EL (cell line): ENCODE data around the gene SSTR3.
"Not testable (repeated sequence)": the region's sequence is repeated elsewhere in the genome, so short reads cannot be mapped to it uniquely, and the experiment has no call there.

Experiments used
- DNase-seq: peaks from one replicate; pipeline ENCODE4 v3.0.0-alpha.2; 2016

The SSTR3 gene

DNA sequence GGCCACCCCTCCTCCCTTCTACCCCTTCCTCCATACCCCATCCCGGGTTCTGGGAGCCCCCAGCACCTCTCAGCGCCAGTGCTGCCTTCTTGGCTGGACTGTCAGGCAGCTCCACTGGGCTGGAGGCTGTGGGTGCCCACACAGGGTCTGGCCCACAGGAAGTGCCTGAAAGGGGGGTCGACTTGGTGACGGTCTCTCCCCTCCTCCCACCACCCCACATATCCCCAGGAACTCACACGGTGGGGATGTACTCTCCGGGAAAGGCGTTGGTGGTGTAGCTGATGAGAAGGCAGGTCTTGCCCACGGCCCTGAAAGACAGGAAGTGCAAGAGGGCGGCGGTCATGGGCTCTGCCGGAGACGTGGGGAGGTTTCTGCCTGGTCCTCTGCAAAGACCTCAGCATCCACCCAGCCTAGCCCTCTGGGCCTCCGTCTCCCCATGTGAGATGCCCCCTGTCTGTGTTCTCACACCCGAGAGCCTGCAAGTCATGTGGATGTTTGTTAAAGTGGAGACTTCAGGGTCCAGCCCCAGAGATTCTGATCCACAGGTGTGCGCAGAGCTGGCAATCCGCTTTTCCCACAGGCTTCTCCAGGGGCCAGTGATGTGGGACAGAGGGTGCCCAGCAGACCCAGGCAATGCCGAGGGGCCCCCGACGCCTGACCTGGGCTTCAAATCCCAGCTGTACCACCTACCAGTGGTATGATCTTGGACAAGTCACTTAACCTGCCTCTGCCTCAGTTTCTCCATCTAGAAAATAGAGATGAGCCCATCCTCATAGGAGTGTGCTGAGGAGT is 29.3 kb upstream of the SSTR3 start:
- no peak for DNase-seq

DNA sequence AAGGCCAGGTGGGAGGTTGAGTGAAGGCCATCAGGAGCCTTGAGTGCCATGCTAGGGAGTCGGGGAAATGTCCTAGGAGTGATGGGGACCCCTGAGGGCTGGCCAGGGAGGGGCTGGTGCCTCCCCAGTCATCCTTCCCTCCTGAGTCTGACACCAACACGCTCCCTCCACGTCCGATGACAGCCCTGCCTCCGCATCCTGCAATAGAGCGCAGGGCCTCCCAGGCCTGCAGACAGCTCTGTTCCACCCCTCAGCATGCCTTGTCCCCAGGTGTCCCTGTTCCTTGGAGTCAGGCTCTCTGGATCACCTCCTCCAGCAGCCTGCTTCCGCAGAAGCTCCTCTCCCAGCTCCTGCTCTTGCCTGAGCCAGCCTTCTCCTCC is 28.7 kb upstream of the SSTR3 start:
- DNase-seq, result no peak

DNA sequence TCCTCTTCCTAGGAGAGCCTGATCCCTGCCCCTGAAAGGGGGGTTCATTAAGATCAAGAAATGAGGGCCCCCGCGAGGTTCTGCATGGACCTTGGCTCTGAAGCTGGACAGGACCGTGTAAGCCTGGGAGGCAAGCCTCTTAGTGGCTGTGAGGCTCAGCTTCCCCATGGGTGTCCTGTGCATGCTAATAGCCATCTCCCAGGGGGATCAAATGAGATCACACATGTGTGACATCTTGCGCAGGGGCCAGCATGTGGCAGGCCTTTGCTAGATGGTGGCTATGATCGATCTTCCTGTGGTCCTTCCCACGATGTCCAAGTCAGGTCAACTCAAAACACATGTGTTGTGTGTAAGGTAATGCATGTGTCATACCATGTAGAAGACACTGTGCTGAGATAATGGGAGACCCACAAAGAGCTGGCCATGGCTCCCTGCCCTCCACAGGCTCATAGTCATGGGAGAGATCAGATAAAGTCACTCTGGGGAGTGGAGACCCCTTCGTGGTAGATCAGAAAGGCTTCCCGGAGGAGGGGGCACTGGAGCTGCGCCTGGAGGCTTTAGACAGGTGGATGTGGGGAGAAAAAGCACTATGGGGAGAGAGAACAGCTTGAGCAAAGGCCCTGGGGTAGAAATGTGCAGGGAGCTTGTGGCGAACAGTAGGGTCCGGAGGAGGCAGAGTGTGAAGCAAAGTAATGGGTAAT is 28.1 kb upstream of the SSTR3 start:
- DNase-seq, result no peak

DNA sequence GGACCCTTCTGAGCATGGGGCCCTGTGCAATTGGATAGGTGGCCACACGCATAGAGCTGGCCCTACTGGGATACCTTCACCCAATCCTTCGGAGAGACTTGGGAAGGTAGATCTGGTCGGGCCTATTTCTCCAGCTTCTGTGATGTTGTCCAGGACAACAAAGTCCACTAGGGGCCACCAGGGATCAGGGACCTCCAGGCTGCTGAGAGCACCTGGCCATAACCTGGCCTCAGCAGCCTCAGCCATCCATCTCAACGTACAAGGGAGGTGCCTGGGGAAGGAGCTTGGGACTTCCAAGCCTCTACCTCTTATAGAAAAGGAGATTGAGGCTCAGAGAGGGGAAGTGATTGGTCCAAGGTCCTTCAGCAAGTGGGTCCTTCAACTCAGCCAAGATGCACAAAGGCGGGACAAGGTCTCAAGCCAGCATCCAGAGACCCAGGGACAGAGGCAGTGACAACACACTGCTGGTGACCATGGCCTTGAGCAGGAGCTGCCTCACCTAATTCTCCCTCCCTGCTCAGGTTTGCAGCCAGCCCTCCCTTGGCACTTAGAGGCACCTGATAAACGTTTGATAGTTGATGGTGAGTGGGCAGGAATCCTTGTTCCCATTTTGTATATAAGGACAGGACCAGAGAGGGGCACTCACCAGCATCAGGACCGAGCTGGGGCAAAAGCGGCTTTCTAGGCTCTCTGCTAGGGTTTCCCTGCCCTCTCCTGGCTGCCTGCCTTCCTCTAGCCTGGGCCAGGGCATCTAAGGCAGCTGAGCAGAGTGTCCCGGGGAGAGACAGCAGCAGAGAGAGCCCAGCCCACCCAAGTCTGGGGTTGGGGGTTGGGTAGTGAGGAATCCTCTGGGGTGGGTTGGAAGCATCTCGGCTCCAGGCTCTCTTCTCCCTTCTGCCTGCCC is 27.3 kb upstream of the SSTR3 start:
- no peak for DNase-seq

DNA sequence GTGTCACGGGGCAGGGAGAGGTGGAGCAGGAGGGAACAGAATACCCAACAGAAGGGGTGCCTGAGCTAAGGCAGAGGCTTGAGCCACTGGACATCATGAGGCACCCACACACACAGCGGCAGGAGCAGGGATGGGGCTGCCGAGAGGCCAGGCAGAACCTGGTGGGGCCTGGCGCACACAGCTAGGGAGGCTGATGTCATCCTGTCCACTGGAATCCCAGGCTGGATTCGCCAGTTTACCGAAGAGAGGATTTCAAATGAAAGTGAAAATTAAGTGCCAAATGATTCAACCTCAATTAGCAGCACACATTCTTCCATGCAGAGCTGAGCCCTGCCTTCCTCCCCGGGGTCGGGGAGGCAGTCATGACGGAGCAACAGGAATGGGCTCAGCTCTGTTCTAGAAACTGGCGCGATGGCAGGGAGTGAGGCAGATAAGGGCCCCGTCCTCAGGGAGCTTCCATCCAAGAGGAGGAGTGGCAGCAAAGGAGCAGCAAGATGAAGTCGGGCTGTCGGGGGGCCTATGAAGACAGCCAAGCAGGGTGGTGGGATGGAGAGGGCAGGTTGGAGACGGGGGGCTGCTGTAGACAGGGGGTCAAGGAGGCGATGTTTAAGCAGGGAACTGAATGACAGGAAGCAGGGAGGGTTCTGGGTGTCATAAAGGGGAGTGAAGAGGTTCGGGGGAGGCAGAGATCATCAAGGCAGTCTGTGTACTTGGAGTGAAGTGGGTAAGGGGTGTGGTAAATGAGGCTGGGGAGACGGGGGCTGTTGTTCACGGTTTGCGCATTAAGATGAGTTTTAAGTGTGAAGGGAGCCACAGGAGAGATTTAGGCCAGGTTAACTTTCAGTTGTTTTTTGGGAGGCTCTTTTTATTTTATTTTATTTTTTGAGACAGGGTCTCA is 25.3 kb upstream of the SSTR3 start:
- DNase-seq, result peak; percentile 21

DNA sequence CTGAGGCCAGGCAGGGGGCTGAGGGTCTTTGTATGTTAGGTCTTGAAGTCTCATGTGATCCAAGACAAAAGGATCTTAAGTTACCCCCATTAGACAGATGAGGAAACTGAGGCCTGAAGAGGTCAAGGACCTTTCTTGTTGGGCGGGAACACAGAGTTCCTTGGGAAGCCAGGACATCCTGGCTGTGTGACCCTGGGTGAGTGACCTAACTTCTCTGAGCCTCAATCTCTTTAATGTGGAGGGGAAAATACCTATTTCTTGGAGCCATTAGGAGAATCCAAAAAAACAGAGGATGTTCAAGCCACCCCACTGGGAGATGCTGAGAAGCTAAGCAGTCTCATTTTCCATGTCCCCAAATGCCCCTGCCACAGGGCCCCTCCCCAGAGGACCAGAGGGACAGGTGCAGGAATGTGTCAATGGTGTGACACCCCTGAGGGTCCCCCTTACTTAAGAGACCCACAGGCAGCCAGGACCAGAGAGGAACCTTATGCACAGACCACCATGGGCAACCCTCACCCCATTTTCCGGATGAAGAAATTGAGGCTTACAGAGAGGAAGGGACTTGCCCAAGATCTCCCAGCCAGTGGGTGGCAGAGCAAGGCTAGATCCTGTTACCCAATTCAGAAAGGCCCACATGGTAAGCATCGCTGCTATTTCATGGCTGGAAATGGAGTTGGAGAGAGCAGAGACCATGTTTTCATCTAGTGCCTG is 23.8 kb upstream of the SSTR3 start:
- no peak for DNase-seq

DNA sequence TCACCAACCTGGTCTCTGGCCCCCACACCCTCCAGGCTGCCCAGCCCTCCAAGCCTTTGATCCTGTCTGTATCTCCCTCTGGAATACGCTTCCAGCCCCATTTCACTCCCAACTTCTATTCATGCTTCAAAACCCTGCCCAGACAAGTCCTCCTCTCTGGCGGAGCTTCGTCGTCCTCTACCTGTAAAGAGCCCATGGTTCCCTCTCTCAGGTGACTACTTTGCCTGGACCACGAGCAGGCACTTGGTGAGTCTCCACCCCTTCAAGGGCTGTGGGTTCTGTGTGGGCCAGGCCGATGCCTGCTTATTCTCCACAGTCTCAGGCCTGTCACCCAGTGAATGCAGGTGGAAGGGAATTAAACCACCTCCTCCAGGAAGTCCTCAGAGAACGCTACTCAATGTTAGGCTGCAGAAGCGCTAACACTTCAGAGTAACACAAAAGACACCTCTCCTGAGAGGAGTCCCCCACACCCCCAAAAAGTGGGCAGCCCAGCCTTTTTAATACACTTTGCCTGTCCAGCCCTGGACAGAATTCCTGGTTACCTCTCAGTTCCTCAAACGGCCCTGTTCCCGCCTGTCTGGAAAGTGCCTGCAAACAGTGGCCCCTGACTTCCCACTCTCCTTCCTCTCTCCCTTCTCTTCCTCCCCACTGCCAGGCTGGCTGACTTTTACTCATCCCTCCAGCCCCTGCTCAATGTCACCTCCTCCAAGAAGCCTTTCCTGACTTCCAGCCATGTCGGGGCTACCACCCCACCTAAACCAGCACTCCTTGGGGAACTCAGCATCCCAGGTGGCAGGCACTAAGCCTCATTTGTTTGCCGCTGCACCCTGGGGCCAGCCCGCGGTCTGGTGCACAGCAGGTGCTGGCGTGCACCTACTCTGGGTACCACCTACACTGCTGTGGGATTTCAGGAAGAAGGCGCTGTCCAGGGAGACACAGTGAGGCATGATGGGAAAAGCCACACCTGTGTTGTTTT is 22.7 kb upstream of the SSTR3 start:
- DNase-seq, result no peak

DNA sequence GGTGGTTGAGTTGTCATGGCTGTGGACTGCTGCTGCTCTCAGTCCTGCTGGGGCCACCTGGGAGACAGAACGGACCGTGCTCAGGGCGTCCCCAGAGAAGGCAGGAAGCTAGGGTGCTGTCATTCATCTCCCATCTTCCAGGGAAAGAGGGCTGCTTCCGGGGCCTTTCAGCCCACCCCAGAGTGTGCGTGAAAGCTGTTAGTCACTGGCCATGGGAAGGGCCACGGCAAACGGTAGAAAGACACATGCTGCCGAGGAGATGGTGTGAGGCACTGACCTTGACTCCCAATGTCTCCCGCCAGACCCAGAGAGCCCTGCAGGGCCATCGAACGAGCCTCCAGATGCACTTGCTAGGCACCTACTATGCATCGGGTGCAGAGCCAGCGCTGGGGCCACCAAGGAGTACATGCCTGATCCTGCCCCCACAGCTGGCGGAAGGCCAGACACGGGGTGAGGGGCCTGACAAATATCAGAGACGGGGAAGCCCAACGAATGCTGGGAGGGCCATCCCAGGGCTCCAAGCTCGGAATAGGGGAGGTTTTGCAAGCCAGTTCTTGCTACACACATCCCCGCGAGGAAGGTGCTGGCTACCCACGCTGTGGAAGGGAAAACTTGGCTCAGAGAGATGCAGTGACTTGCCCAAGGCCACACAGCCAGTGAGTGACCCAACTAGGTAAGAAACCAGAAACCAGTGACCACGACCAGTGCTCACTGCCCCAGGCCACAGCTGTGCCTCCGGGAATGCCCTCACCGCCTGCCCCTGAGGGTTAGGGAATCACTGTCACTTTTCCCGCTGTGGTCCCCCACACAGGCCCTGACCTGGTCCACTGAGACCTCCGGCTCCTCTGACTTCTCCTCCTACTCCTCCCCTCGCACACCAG is 21.7 kb upstream of the SSTR3 start:
- DNase-seq, result no peak

DNA sequence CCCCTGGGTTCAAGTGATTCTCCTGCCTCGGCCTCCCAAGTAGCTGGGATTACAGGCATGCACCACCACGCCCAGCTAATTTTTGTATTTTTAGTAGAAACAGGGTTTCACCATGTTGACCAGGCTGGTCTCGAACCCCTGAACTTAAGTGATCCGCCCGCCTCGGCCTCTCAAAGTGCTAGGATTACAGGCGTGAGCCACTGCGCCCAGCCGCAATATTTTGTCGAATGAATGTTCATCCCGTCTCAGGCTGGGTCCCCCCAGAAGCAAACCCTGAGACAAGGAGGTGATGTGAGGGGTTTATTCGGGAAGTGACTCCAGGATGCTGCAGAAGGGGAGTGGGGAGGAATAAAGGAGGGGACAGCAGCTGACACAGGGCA is 21.1 kb upstream of the SSTR3 start:
- DNase-seq, result not testable (repeated sequence)

DNA sequence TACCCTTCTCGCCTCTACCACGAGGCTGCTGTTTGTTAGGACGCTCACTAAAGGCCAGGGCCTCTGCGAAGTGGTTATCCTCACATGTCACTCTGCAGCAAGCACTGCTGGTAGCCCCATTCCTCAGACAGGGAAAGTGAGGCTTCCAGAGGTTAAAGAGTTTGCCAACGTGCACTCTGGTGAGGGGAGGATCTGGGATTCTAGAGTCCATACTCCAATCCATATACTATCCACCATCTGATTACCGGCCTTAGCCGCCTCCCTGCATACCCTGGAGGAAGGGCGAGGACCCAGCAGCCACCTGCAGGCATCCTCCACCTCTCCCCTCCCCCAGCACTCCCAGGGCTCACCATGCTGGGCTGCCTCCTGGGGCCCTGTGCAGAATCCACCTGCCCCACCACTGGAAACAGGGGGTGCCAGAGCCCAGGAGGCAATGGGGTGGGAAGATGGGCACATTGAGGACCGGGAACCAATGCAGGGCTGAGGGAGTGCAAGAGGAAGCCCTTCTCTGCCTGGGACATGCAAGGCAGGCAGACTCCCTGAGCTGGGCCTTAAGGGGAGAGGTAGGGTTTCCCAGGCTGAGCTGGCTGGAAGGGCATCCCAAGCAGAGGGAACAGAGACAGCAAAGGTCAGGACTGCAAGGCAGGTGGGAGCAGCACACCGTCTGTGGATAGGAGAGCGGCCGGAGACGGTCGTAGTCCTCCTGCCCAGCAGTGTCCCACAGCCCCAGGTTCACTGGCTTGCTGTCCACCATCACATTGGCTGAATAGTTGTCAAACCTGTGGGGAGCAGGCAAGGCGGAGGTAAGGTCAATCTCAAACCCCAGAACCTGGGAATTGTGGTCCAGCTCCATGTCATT is 20.1 kb upstream of the SSTR3 start:
- DNase-seq, result no peak

DNA sequence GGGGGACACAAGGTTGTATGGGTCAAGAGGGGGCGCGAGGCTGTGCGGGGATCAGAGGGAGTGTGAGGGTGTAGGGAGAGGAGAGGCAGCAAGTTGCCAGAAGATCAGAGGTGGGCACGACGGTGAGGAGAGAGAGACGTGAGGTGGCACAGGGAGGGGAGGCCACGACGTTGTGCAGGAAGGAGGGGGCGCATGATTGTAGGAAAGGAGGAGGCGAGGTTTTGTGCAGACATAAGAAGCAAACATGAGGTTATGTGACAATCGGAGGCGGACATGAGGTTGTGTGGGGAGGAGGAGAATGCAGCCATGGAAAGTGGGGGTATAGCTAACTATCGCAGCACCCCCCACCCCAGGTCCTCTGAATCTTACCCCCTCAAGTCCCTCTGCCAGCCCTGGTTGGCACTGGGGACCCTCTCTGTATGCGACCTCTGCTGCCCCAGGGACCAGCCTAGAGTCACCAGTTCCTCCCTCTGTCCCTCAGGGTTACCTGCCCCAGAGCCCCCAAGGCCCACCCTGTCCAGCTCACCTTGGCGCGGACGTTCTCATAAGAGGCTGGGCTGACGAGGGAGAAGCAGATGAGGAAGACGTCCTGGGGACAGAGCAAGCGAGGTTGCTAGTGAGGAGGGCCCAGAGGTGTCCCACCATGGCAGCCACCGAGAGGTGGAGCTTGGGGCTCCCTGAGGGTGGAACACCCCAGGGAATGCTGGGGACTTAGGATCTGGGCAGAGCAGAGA is 19.3 kb upstream of the SSTR3 start:
- DNase-seq, result no peak

DNA sequence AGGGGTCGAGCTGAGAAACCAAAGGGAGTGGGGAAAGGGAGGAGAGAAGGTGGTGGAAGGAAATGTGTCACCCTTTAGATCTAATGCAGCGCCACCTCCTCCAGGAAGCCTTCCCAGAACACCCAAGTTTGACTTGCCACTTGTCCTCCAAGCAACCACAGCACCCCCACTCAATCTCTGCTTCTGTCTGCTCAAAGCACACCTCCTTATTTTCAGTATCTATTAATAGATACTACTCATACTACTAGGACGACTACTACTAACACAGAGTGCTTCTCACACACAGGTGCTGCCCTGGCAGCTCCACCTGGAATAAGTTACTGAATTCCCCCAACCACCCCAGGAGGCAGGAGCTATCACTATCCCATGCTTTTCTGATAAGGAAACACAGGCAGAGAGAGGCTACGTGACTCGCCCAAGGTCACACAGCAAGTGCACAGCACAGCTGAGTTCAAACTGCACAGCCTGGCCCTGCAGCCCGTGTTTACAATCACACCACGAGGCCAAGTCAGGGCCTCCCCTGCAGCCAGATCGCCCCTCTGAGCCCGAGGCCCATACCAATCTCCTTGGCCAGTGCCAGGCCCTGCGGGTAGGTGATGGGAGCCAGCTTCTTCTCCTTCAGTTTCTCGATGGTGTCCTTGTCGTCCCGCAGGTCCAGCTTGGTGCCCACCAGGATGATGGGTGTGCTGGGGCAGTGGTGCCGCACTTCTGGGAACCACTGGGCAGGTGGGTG is 18.6 kb upstream of the SSTR3 start:
- no peak for DNase-seq

DNA sequence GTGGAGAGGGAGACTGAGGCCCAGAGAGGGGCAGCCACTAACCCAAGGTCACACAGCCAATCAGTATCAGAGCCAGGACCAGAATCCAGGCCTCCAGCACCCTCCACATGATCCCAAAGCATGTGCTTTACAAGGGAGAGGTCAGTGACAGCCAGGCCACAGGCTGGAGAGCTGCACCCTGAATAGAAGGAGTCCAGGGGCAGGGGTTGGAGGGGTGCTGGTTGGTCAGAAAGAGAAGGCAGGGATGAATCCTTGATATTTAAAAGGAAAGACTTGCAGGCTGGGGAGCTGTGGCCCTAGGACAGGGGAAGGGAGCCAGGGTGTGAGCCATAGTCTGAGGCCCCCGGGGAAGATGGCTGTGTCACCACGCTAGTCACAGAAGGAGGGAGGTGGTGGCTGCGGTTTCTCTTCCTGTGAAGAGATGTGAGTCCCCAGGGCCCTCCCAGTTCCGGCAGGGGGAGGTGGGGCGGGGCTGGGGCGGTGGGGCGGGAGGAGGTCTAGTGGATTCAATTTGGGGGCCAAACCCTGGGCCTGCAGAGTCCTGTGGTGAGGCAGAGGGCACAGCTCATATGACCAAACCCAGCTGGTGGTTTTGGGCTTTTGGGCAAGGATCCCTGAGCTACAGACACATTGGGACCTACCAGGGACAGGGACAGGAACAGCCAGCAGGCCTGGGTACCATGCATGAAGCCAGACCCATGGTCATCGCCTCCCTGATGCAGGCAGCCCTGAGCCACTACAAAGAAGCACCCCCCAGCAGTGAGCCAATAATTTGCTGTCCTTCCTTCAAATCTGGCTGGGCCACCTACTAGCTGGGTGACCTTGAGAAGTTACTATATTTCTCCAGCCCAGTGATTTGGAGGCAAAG is 17.8 kb upstream of the SSTR3 start:
- DNase-seq, result peak; percentile 81

DNA sequence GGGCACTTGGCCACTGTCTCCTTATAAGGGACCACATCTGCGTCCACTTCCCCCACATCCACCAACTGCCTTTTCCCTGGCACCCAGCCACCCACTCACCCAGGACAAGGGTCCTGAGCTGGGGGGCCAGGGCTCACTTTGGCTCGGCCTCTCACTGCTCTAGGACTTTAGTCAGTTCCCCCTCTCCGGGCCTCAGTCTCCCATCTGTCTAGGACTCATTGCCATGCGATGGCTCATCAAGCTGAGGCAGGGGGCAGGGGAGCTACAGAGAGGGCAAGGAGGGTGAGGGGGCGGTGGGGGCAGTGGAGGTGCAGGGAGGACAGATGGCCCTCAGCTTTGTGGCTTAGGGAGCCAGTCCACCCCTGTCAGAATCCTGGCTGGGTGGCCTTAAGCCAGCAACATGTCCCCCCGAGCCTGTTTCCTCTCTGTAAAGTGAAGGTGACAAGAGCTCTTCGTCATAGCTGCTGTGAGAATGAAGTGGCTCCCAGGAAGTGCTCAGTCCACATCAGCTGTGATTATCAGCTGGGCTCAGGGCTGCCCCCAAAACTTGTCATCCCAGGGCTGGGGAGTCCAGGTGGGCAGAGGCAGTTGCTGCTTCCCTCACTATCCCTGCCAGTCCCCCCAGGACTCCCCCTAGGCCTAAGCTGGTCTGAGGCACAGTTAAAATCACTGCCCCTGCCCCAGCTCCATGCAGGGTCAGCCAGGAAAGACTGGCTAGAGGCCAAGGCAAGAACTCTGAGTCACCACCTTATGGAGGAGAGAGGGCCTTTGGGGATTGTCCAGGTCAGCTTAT is 16.9 kb upstream of the SSTR3 start:
- DNase-seq, result peak; percentile 88
